Retinal pigment epithelial cell (primary cell): ENCODE results near the gene MBNL1.

Experiments used
- DNase-seq: peaks from one replicate; pipeline ENCODE4 v3.0.0-alpha.2; 2010; ENCODE audit warnings: low read depth
- H3K4me3 ChIP-seq: 2 replicates; pipeline ENCODE4 v1.5.1; 2011; ENCODE audit warnings: mild to moderate bottlenecking, low read length, control low read depth, moderate library complexity
- CTCF ChIP-seq: conservative IDR thresholded peaks from 2 replicates; pipeline ENCODE4 v1.5.1; 2011; ENCODE audit warnings: low read depth, low read length, control low read depth, inconsistent platforms

Gene MBNL1

GRCh38 chr3:152317956-152318355, 49.2 kb downstream of the MBNL1 start:
- DNase-seq = no peak
- no peak overlapping the region for H3K4me3 ChIP-seq
- TF ChIP-seq CTCF = no peak

GRCh38 chr3:152318512-152318911, 49.8 kb downstream of the MBNL1 start:
- DNase-seq = no peak
- TF ChIP-seq CTCF = no peak
- no peak overlapping the region for H3K4me3 ChIP-seq

GRCh38 chr3:152319256-152319655, 50.5 kb downstream of the MBNL1 start:
- H3K4me3 ChIP-seq = no peak overlapping the region
- DNase-seq = no peak
- TF ChIP-seq CTCF = no peak

GRCh38 chr3:152319831-152320617, 51.3 kb downstream of the MBNL1 start:
- H3K4me3 ChIP-seq = no peak overlapping the region
- no peak for TF ChIP-seq CTCF
- no peak for DNase-seq

GRCh38 chr3:152321200-152321954, 52.6 kb downstream of the MBNL1 start:
- no peak for TF ChIP-seq CTCF
- no peak for DNase-seq
- no peak overlapping the region for H3K4me3 ChIP-seq

- no peak overlapping the region for H3K4me3 ChIP-seq
- TF ChIP-seq CTCF = no peak
- DNase-seq = no peak
Measured at GRCh38 chr3:152321955-152322377, 53.2 kb downstream of the MBNL1 start.

- no peak for TF ChIP-seq CTCF
- no peak overlapping the region for H3K4me3 ChIP-seq
- no peak for DNase-seq
Measured at GRCh38 chr3:152322756-152323155, 54.0 kb downstream of the MBNL1 start.
